Neural progenitor cell (in vitro differentiated cells): ENCODE measurements around the gene ULK4. TPM values are rescaled to one million over a fixed set of nuclear protein-coding genes. Genes with fewer than 3 reads are reported as not detected.

Experiments
- DNase-seq: peaks from one replicate; pipeline ENCODE4 v3.0.0-alpha.2; 2016; ENCODE audit warnings: low spot score
- H2AFZ ChIP-seq: fragments of 200-600 bp; sonication (generic); replicated peaks from 2 replicates; pipeline ENCODE4 v1.6.1; 2016; ENCODE audit warnings: antibody characterized with exemption
- H3F3A ChIP-seq: fragments of 200-600 bp; sonication (generic); 2 replicates; pipeline ENCODE4 v1.6.1; 2016; ENCODE audit warnings: antibody characterized with exemption, low read depth
- H3K27ac ChIP-seq: fragments of 200-600 bp; sonication (generic); 2 replicates; pipeline ENCODE4 v1.5.1; 2016; ENCODE audit warnings: mild to moderate bottlenecking
- H3K27me3 ChIP-seq: fragments of 200-600 bp; sonication (generic); 2 replicates; pipeline ENCODE4 v1.6.1; 2016; ENCODE audit warnings: mild to moderate bottlenecking, moderate library complexity
- H3K36me3 ChIP-seq: fragments of 200-600 bp; sonication (generic); 2 replicates; pipeline ENCODE4 v1.5.1; 2016
- H3K4me1 ChIP-seq: fragments of 200-600 bp; sonication (generic); 2 replicates; pipeline ENCODE4 v1.6.1; 2016; ENCODE audit warnings: mixed run types
- H3K4me2 ChIP-seq: fragments of 200-600 bp; sonication (generic); 2 replicates; pipeline ENCODE4 v1.6.1; 2016
- H3K4me3 ChIP-seq: fragments of 200-600 bp; sonication (generic); 2 replicates; pipeline ENCODE4 v1.5.1; 2016
- H3K79me2 ChIP-seq: fragments of 200-600 bp; sonication (generic); 2 replicates; pipeline ENCODE4 v1.6.1; 2016; ENCODE audit warnings: low read depth
- H3K9ac ChIP-seq: fragments of 200-600 bp; sonication (generic); 2 replicates; pipeline ENCODE4 v1.6.1; 2016
- H3K9me3 ChIP-seq: fragments of 200-600 bp; sonication (generic); 2 replicates; pipeline ENCODE4 v1.5.1; 2016; ENCODE audit warnings: low read depth
- H4K20me1 ChIP-seq: fragments of 200-600 bp; sonication (generic); 2 replicates; pipeline ENCODE4 v1.6.1; 2016; ENCODE audit warnings: low read depth
- H3K27ac Mint-ChIP-seq: 3 replicates; pipeline ENCODE4 v1.8.0; 2021; ENCODE audit warnings: mixed read lengths
- H3K27me3 Mint-ChIP-seq: 2 replicates; pipeline ENCODE4 v1.8.0; 2022; ENCODE audit warnings: low read depth, mild to moderate bottlenecking, inconsistent platforms, moderate library complexity, mixed read lengths; ENCODE audit not compliant: insufficient read depth
- H3K36me3 Mint-ChIP-seq: 3 replicates; pipeline ENCODE4 v1.8.0; 2021; ENCODE audit warnings: mixed read lengths
- H3K4me1 Mint-ChIP-seq: 3 replicates; pipeline ENCODE4 v1.8.0; 2021; ENCODE audit warnings: mixed read lengths
- H3K4me3 Mint-ChIP-seq: 3 replicates; pipeline ENCODE4 v1.8.0; 2021; ENCODE audit warnings: mild to moderate bottlenecking, moderate library complexity, mixed read lengths
- H3K9me3 Mint-ChIP-seq: 3 replicates; pipeline ENCODE4 v1.8.0; 2020; ENCODE audit warnings: mixed read lengths
- EZH2 ChIP-seq: fragments of 200-600 bp; sonication (generic); IDR thresholded peaks from 2 replicates; pipeline ENCODE4 v1.6.1; 2017; ENCODE audit warnings: antibody characterized with exemption, mild to moderate bottlenecking, moderate library complexity
- EZH2phosphoT487 ChIP-seq: fragments of 200-600 bp; sonication (generic); IDR thresholded peaks from 2 replicates; pipeline ENCODE4 v1.6.1; 2017; ENCODE audit warnings: antibody characterized with exemption
- total RNA-seq: library from RNA; depleted of rRNA; stranded (reverse); fragments of >200 nt; gene quantifications from 2 replicates; pipeline ENCODE4 v1.2.3, GENCODE V29; 2015; ENCODE audit warnings: low replicate concordance
- TF ChIP-seq, protein P1 (sequence below): fragments of 200-600 bp; sonication (generic); IDR thresholded peaks from 2 replicates; pipeline ENCODE4 v1.5.1; 2017; ENCODE audit warnings: antibody characterized with exemption, mild to moderate bottlenecking

The ULK4 gene
- total RNA-seq, 1 donor from 2014 or later, result 33.0 TPM

DNA sequence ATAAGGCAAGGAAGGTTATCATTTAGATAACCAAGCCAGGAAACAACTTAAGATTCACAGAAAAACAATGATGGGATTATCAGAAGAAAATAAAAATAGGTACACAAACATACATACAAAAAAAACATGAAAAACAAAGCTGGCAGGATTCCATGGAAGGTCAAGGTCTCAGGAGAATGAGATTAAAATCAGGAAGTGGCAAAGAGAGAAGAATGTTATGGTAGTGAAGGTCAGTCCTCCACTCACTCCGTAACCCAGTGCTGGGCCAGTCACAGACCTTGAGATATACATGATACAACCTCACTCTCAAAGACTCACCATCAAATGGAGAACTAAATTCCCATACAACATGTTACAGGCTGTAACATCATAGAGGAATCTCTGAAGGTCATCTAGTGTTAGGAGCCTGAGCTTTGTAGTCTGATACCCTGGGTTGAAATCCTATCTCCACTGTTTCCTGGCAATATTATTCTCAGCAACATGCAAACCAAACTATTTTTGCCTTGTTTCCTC is 668.7 kb downstream of the ULK4 start:
- Mint-ChIP-seq H3K4me3 (no peak overlapping the region), H3K9me3 (no peaks in the 10 kb centered on the region), H3K27me3 (peaks cover 2% of the 10 kb centered on the region), H3K4me1 (peaks cover 8% of the 10 kb centered on the region), H3K27ac (no peak overlapping the region), H3K36me3 (no peaks in the 10 kb centered on the region)
- Histone ChIP-seq H3F3A (no peaks in the 10 kb centered on the region), H3K36me3 (no peaks in the 10 kb centered on the region), H3K27me3 (no peaks in the 10 kb centered on the region), H3K4me1 (peaks cover 3% of the 10 kb centered on the region), H3K79me2 (no peaks in the 10 kb centered on the region), H3K9me3 (no peaks in the 10 kb centered on the region), H2AFZ (no peak overlapping the region), H3K4me3 (no peak overlapping the region), H4K20me1 (no peaks in the 10 kb centered on the region), H3K4me2 (no peak overlapping the region), H3K9ac (no peak overlapping the region), H3K27ac (no peak overlapping the region)
- TF ChIP-seq EZH2phosphoT487, result no peak
- TF ChIP-seq, protein P1, sequence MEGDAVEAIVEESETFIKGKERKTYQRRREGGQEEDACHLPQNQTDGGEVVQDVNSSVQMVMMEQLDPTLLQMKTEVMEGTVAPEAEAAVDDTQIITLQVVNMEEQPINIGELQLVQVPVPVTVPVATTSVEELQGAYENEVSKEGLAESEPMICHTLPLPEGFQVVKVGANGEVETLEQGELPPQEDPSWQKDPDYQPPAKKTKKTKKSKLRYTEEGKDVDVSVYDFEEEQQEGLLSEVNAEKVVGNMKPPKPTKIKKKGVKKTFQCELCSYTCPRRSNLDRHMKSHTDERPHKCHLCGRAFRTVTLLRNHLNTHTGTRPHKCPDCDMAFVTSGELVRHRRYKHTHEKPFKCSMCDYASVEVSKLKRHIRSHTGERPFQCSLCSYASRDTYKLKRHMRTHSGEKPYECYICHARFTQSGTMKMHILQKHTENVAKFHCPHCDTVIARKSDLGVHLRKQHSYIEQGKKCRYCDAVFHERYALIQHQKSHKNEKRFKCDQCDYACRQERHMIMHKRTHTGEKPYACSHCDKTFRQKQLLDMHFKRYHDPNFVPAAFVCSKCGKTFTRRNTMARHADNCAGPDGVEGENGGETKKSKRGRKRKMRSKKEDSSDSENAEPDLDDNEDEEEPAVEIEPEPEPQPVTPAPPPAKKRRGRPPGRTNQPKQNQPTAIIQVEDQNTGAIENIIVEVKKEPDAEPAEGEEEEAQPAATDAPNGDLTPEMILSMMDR, result no peak
- no peak for TF ChIP-seq EZH2
- no peak for DNase-seq

DNA sequence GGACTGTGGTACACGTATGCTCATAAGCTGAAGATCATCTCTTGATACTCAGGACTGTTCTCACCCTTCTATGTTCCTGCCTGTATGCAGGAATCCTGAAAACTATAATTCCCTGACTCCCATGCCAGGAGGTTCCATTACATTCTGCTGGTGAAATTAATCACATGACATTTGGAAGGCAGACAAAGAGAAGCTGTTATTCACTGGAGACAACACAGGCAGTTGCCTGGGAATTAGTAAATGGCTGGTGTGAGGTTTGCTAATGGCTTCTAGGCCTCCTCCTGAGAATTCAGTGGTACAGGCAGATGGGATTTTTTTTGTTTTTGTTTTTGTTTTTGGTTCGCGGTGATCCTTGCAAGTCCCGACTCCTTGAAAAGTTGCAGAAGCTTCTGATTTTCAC is 671.2 kb downstream of the ULK4 start:
- Histone ChIP-seq H3K27me3 (no peaks in the 10 kb centered on the region), H3K9ac (no peak overlapping the region), H3K4me3 (no peak overlapping the region), H4K20me1 (no peaks in the 10 kb centered on the region), H3K79me2 (no peaks in the 10 kb centered on the region), H3K4me2 (no peak overlapping the region), H3K27ac (peak overlapping the region; percentile 46), H3K4me1 (peaks cover 3% of the 10 kb centered on the region), H3K9me3 (no peaks in the 10 kb centered on the region), H2AFZ (no peak overlapping the region), H3K36me3 (no peaks in the 10 kb centered on the region), H3F3A (no peaks in the 10 kb centered on the region)
- Mint-ChIP-seq H3K9me3 (no peaks in the 10 kb centered on the region), H3K4me1 (peaks cover 8% of the 10 kb centered on the region), H3K36me3 (no peaks in the 10 kb centered on the region), H3K27me3 (no peaks in the 10 kb centered on the region), H3K4me3 (no peak overlapping the region), H3K27ac (peak overlapping the region; percentile 47)
- no peak for DNase-seq
- TF ChIP-seq, protein P1, result no peak
- no peak for TF ChIP-seq EZH2phosphoT487
- TF ChIP-seq EZH2, result no peak

DNA sequence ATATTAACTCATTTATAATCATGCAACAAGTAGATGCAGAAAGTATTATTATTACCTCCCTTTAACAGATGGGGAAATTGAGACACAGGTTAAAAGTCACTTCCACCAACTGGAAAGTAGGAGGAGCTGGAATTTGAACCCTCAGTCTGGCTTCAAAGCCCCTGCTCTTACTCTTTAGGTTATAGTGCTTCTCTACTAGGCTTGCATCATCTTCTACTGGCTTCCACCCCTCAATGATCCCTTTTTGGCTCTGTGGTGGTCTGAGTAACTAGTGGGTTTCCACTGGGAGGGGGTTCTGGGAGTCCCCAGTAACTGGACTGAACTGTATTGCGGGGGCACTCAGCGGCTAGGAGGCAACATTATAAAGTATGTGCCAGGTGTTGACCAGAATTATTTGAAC is 671.6 kb downstream of the ULK4 start:
- Histone ChIP-seq H3K4me1 (peaks cover 3% of the 10 kb centered on the region), H3K4me2 (no peak overlapping the region), H3K9ac (no peak overlapping the region), H3K27ac (no peak overlapping the region), H3K79me2 (no peaks in the 10 kb centered on the region), H2AFZ (no peak overlapping the region), H3F3A (no peaks in the 10 kb centered on the region), H4K20me1 (no peaks in the 10 kb centered on the region), H3K4me3 (no peak overlapping the region), H3K9me3 (no peaks in the 10 kb centered on the region), H3K36me3 (no peaks in the 10 kb centered on the region), H3K27me3 (no peaks in the 10 kb centered on the region)
- H3K4me3 Mint-ChIP-seq, result no peak overlapping the region
- peaks cover 8% of the 10 kb centered on the region for H3K4me1 Mint-ChIP-seq
- TF ChIP-seq, protein P1, result no peak
- TF ChIP-seq EZH2phosphoT487, result no peak
- TF ChIP-seq EZH2, result no peak
- H3K9me3 Mint-ChIP-seq, result no peaks in the 10 kb centered on the region
- no peaks in the 10 kb centered on the region for H3K27me3 Mint-ChIP-seq
- no peak overlapping the region for H3K27ac Mint-ChIP-seq
- DNase-seq, result no peak
- no peaks in the 10 kb centered on the region for H3K36me3 Mint-ChIP-seq
